GM06990 (cell line): Measurements from ENCODE around the gene GRK6.
A peak's percentile ranks its signal among the peaks of the same experiment; 100 is the strongest.

Source experiments
- DNase-seq: peaks from one replicate; pipeline ENCODE4 v3.0.0-alpha.2; 2011; ENCODE audit not compliant: insufficient read length; ENCODE audit errors: extremely low read depth
- H3K27me3 ChIP-seq: replicated peaks from 2 replicates; pipeline ENCODE4 v1.6.0; 2011; ENCODE audit warnings: low read length; ENCODE audit not compliant: control insufficient read depth, insufficient read depth
- H3K36me3 ChIP-seq: 2 replicates; pipeline ENCODE4 v1.5.1; 2011; ENCODE audit warnings: low read length; ENCODE audit not compliant: control insufficient read depth, insufficient read depth
- H3K4me3 ChIP-seq: replicated peaks from 2 replicates; pipeline ENCODE4 v1.5.1; 2011; ENCODE audit warnings: low read depth, mild to moderate bottlenecking, control low read depth, low read length
- TF ChIP-seq, protein P1 (sequence below): IDR thresholded peaks from 2 replicates; pipeline ENCODE4 v1.5.1; 2011; ENCODE audit warnings: low read length, control low read depth, mild to moderate bottlenecking, inconsistent platforms; ENCODE audit not compliant: insufficient read depth, poor library complexity, severe bottlenecking

The GRK6 gene

DNA sequence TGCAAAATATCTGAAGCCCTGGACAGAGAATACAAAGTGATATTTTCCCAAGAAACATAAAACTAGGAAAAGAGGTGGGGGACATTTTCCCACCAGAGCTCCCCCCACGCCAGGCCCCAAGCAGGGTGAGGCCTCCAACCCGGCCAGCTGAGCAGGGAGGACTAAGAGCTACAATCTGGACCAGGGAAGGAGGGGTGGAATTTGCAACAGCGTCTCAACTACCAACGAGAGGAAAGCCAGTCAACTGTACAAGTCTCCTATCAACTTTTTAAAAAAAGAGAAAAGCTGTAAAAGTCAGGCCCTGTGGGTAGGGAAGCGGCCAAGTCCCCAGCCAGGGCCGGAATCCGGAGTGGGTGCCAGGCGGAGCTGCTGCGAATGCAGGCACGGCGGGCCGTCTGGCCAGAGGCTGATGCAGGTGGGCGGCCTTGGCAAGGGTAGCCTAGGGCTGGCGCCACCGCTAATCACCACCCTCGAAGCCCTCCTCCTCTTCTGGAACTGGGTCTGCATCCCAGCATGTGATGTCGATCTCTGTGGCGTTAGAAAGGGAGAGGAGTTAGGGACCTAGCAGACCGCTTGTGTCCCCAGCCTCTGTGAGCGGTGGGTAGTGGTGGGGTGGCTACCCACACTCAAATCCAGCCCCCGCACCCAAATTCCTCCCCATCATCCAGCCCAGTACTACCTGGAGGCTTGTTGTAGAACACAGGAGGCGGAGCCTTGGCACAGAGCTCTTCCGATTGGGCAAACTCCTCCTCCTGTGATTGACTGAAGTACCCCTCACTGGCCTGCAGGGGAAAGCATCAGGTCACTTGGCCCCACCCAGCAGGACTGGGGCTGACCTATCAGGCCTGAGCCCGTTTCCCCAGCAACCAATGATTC lies 30.7 kb downstream of the GRK6 start:
- Histone ChIP-seq H3K27me3 (no peaks in the 10 kb centered on the region), H3K4me3 (no peak overlapping the region), H3K36me3 (no peaks in the 10 kb centered on the region)
- TF ChIP-seq, protein P1, sequence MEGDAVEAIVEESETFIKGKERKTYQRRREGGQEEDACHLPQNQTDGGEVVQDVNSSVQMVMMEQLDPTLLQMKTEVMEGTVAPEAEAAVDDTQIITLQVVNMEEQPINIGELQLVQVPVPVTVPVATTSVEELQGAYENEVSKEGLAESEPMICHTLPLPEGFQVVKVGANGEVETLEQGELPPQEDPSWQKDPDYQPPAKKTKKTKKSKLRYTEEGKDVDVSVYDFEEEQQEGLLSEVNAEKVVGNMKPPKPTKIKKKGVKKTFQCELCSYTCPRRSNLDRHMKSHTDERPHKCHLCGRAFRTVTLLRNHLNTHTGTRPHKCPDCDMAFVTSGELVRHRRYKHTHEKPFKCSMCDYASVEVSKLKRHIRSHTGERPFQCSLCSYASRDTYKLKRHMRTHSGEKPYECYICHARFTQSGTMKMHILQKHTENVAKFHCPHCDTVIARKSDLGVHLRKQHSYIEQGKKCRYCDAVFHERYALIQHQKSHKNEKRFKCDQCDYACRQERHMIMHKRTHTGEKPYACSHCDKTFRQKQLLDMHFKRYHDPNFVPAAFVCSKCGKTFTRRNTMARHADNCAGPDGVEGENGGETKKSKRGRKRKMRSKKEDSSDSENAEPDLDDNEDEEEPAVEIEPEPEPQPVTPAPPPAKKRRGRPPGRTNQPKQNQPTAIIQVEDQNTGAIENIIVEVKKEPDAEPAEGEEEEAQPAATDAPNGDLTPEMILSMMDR: peak; percentile 51
- DNase-seq: peak; percentile 77

DNA sequence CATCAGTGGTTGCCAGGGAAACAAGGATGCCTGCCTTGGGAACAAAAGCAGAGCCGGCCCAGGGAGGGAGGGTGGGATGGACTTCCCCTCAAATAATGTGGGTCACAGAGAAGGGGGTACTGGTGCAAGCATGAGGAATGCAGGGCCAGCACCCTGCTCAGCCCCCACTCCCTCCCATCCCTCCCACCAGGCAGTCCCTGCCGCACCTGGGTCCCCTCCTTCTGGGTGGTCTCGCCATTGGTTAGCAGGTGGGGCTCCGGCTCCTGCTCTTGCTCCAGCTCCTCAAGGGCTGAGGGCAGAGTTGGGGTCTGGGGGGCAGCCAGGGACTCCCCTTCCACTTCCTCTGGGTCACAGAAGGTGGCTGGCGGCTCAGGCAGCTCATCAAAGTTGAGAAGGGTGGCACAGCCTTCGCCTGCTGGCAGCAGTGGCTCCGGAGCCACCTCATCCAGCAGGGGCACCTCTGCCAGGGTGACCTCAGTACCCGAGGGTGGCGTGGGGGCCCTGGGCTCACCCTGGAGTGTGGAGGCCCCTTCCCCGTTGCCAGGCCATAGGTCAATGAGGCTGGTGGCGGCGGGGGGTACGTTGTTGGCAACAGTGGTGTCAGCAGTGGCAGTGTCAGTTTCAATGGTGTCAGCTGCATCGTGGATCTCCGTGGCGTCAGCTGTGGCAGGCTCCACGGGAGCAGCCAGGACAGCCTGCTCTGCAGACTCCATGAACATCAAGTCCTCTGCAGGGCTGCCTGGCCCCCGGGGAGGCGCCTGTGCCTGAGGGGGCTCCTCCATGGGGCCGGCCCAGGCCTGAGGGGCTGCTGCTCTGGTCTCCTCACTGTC lies 31.6 kb downstream of the GRK6 start:
- TF ChIP-seq, protein P1: no peak
- Histone ChIP-seq H3K4me3 (no peak overlapping the region), H3K36me3 (no peaks in the 10 kb centered on the region), H3K27me3 (no peaks in the 10 kb centered on the region)
- no peak for DNase-seq

DNA sequence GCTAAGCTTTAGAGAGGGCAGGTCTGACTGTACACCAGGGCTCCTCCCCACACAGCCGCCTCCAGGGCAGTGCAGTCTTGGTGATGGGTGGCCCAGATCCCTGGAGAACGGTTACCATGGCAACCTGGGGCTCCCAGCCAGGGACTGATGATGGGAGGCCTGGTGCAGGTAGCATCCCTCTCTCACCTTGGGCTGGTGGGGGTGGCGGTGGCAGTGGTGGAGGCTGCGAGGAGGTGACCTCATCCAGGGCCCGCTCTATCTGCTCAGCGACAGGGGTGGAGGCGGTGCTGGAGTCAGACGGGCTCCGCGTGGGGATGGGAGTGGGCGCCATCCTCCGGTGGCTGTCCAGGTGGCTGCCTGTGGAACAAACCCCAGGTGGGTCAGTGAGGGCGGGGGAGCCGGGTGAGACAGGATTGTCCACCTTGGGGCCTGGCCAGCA lies 32.5 kb downstream of the GRK6 start:
- TF ChIP-seq, protein P1: no peak
- Histone ChIP-seq H3K36me3 (no peaks in the 10 kb centered on the region), H3K4me3 (no peak overlapping the region), H3K27me3 (no peaks in the 10 kb centered on the region)
- DNase-seq: no peak

DNA sequence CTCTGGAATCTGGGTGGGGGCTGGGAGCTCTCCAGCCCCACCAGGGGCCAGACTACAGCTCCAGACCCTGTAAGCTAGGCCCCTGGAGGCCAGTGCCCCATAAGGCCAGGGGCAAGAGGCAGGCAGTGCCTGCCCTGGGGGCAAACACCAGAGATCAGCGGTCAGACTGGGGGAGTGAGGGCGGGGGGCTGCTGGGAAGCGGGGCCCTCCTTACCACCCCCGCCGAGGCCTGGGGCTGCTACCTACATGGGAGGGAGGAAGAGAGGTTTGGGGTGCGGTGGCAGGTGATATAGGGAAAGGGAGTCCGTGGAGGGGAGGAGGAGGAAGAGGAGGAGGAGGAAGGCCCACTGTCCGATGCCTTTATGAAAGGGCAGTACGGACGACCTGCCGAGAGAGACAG lies 32.9 kb downstream of the GRK6 start:
- Histone ChIP-seq H3K4me3 (no peak overlapping the region), H3K27me3 (no peaks in the 10 kb centered on the region), H3K36me3 (no peaks in the 10 kb centered on the region)
- DNase-seq: no peak
- TF ChIP-seq, protein P1: no peak

DNA sequence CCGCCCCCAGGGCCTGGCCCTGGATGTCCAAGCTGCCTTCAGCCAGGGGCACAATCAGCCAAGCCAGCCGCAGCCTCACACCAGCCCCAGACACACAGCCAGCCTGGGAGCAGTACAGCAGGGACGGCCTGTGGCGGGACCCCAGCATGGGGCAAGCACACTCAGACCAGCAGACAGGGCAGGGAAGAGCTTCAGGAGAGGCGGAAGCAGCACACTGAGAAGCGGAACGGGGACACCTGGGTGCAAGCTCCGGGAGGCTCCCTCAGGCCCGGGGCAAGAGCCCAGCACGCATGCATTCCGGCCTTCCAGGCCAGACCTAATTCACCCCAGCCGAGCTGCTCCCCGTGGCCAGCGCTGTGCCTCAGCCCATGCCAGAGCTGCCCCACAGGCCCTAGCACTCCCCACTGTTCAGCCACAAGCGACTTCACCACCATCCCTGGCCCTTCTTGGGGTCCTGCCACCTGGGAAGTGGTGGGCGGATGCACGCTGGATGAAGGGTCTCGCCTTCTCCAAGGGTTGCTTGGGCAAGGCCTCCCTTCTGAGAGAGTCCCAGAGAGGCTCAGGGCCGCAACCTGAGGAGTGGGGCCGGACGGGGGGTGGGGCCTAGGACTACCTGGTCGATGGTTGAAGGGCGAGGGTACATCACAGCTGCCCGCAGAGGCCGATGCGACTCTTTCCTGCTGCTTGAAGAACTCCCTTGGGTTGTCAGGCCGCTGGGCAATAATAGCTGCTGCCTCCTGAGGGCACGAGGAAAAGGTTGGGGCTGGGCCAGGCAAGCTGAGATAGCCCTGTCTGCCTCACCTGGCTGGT lies 33.5 kb downstream of the GRK6 start:
- H3K36me3 ChIP-seq: no peaks in the 10 kb centered on the region
- TF ChIP-seq, protein P1: no peak
- no peak overlapping the region for H3K4me3 ChIP-seq
- no peak for DNase-seq
- H3K27me3 ChIP-seq: no peaks in the 10 kb centered on the region
